Measurements from ENCODE around the gene PACRGL. TPM values are rescaled to one million over a fixed set of nuclear protein-coding genes. Genes with fewer than 3 reads are reported as not detected.

Gene PACRGL
- total RNA-seq, 1 experiment from 2014 or later = 13.5 TPM

DNA sequence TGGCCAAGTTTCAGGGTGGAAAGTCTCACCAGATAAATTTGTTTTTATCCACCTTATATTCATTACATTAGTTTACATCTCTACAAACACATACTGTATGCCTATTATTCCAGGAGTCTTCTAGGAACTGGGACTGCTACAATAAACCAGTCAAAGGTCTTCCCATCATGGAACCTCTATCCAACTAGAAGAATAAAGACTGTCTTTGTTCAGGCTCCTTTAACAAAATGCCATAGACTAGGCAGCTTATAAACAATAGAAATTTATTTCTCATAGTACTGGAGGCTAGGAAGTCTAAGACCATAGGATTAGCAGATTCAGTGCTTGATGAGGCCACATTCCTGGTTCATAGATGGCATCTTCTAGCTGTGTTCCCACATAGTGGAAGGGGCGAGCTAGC lies 61.6 kb downstream of the PACRGL start:
- TF ChIP-seq, protein P1, sequence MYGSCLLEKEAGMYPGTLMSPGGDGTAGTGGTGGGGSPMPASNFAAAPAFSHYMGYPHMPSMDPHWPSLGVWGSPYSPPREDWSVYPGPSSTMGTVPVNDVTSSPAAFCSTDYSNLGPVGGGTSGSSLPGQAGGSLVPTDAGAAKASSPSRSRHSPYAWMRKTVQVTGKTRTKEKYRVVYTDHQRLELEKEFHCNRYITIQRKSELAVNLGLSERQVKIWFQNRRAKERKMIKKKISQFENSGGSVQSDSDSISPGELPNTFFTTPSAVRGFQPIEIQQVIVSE (CRISPR knock-in tag; IDR thresholded peaks at IDR 0.05; ENCODE audit: borderline replicate concordance) = no peak
- TF ChIP-seq ZNF232 (CRISPR knock-in tag; IDR thresholded peaks at IDR 0.05) = no peak
- no peak for TF ChIP-seq MYBL2 (CRISPR knock-in tag; IDR thresholded peaks at IDR 0.05)
- TF ChIP-seq TEAD4 (CRISPR knock-in tag; IDR thresholded peaks at IDR 0.05) = no peak
- no peak for TF ChIP-seq GABPB1 (CRISPR knock-in tag; IDR thresholded peaks at IDR 0.05)
- TF ChIP-seq NFATC4 (CRISPR knock-in tag; IDR thresholded peaks at IDR 0.05) = no peak
- TF ChIP-seq, protein P2, sequence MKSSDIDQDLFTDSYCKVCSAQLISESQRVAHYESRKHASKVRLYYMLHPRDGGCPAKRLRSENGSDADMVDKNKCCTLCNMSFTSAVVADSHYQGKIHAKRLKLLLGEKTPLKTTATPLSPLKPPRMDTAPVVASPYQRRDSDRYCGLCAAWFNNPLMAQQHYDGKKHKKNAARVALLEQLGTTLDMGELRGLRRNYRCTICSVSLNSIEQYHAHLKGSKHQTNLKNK (CRISPR knock-in tag; IDR thresholded peaks at IDR 0.05) = no peak
- TF ChIP-seq, protein P3, sequence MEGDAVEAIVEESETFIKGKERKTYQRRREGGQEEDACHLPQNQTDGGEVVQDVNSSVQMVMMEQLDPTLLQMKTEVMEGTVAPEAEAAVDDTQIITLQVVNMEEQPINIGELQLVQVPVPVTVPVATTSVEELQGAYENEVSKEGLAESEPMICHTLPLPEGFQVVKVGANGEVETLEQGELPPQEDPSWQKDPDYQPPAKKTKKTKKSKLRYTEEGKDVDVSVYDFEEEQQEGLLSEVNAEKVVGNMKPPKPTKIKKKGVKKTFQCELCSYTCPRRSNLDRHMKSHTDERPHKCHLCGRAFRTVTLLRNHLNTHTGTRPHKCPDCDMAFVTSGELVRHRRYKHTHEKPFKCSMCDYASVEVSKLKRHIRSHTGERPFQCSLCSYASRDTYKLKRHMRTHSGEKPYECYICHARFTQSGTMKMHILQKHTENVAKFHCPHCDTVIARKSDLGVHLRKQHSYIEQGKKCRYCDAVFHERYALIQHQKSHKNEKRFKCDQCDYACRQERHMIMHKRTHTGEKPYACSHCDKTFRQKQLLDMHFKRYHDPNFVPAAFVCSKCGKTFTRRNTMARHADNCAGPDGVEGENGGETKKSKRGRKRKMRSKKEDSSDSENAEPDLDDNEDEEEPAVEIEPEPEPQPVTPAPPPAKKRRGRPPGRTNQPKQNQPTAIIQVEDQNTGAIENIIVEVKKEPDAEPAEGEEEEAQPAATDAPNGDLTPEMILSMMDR (IDR thresholded peaks at IDR 0.05) = no peak
- TF ChIP-seq FOXP1 (CRISPR knock-in tag; IDR thresholded peaks at IDR 0.05; ENCODE audit: borderline replicate concordance) = no peak
- TF ChIP-seq, protein P4, sequence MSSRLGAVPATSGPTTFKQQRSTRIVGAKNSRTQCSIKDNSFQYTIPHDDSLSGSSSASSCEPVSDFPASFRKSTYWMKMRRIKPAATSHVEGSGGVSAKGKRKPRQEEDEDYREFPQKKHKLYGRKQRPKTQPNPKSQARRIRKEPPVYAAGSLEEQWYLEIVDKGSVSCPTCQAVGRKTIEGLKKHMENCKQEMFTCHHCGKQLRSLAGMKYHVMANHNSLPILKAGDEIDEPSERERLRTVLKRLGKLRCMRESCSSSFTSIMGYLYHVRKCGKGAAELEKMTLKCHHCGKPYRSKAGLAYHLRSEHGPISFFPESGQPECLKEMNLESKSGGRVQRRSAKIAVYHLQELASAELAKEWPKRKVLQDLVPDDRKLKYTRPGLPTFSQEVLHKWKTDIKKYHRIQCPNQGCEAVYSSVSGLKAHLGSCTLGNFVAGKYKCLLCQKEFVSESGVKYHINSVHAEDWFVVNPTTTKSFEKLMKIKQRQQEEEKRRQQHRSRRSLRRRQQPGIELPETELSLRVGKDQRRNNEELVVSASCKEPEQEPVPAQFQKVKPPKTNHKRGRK (CRISPR knock-in tag; IDR thresholded peaks at IDR 0.05; ENCODE audit: borderline replicate concordance) = no peak
- TF ChIP-seq, protein P5, sequence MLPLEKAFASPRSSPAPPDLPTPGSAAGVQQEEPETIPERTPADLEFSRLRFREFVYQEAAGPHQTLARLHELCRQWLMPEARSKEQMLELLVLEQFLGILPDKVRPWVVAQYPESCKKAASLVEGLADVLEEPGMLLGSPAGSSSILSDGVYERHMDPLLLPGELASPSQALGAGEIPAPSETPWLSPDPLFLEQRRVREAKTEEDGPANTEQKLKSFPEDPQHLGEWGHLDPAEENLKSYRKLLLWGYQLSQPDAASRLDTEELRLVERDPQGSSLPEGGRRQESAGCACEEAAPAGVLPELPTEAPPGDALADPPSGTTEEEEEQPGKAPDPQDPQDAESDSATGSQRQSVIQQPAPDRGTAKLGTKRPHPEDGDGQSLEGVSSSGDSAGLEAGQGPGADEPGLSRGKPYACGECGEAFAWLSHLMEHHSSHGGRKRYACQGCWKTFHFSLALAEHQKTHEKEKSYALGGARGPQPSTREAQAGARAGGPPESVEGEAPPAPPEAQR (CRISPR knock-in tag; IDR thresholded peaks at IDR 0.05) = no peak
- TF ChIP-seq CREM (CRISPR knock-in tag; IDR thresholded peaks at IDR 0.05) = no peak
- TF ChIP-seq, protein P6, sequence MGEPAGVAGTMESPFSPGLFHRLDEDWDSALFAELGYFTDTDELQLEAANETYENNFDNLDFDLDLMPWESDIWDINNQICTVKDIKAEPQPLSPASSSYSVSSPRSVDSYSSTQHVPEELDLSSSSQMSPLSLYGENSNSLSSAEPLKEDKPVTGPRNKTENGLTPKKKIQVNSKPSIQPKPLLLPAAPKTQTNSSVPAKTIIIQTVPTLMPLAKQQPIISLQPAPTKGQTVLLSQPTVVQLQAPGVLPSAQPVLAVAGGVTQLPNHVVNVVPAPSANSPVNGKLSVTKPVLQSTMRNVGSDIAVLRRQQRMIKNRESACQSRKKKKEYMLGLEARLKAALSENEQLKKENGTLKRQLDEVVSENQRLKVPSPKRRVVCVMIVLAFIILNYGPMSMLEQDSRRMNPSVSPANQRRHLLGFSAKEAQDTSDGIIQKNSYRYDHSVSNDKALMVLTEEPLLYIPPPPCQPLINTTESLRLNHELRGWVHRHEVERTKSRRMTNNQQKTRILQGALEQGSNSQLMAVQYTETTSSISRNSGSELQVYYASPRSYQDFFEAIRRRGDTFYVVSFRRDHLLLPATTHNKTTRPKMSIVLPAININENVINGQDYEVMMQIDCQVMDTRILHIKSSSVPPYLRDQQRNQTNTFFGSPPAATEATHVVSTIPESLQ (CRISPR knock-in tag; IDR thresholded peaks at IDR 0.05) = no peak
- no peak for TF ChIP-seq ATF1 (CRISPR knock-in tag; IDR thresholded peaks at IDR 0.05)
- no peak for TF ChIP-seq RORB (CRISPR knock-in tag; IDR thresholded peaks at IDR 0.05)
- no peak for TF ChIP-seq TEAD1 (CRISPR knock-in tag; IDR thresholded peaks at IDR 0.05)
- TF ChIP-seq KAT7 (CRISPR knock-in tag; IDR thresholded peaks at IDR 0.05; ENCODE audit: borderline replicate concordance) = no peak
- no peak for TF ChIP-seq SMAD3 (CRISPR knock-in tag; IDR thresholded peaks at IDR 0.05; ENCODE audit: borderline replicate concordance)
- TF ChIP-seq, protein P7, sequence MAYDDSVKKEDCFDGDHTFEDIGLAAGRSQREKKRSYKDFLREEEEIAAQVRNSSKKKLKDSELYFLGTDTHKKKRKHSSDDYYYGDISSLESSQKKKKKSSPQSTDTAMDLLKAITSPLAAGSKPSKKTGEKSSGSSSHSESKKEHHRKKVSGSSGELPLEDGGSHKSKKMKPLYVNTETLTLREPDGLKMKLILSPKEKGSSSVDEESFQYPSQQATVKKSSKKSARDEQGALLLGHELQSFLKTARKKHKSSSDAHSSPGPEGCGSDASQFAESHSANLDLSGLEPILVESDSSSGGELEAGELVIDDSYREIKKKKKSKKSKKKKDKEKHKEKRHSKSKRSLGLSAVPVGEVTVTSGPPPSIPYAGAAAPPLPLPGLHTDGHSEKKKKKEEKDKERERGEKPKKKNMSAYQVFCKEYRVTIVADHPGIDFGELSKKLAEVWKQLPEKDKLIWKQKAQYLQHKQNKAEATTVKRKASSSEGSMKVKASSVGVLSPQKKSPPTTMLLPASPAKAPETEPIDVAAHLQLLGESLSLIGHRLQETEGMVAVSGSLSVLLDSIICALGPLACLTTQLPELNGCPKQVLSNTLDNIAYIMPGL (CRISPR knock-in tag; IDR thresholded peaks at IDR 0.05) = no peak
- no peaks in the 10 kb centered on the region for H3K27me3 Mint-ChIP-seq (ENCODE audit: low read depth)
- ChIA-PET POLR2A (no interaction called here), CTCF (interaction anchor here (1.7 kb wide), 1 partner anchor 11 kb away, joined by 13 read pairs; no protein-coding TSS in a partner anchor)
- no peak overlapping the region for H3K27ac Mint-ChIP-seq
- H3K36me3 Mint-ChIP-seq = no peaks in the 10 kb centered on the region
- no peak overlapping the region for H3K4me3 Mint-ChIP-seq
- no peaks in the 10 kb centered on the region for H3K4me1 Mint-ChIP-seq
- H3K9me3 Mint-ChIP-seq = no peaks in the 10 kb centered on the region
- ATAC-seq (no peak), DNase-seq (ENCODE audit: low spot score) (no peak)
